Endothelial cell of umbilical vein (primary cell): Measurements from ENCODE around the gene EPHA8. TPM values are rescaled to one million over a fixed set of nuclear protein-coding genes. Genes with fewer than 3 reads are reported as not detected.

ENCODE experiments used
- BruUV-seq: library from RNA; stranded (reverse); fragments of 400-500 nt; replicated peaks from 2 replicates; lab custom pipeline; 2021; lab: Mats Ljungman, UMichigan
- CTCF ChIA-PET: fragments of 300-600, 350-600 bp; sonication (Branson Sonifier 250); formaldehyde crosslinking; loops from one replicate; lab custom pipeline; 2021; ENCODE audit warnings: antibody characterized with exemption, inconsistent platforms; lab: Charles Lee
- POLR2A ChIA-PET: fragments of 300-600, 350-600 bp; sonication (Branson Sonifier 250); formaldehyde crosslinking; loops from one replicate; lab custom pipeline; 2021; ENCODE audit warnings: antibody characterized with exemption, inconsistent platforms; lab: Charles Lee
- DNase-seq: peaks from one replicate; pipeline ENCODE4 v3.0.0-alpha.2; 2011; ENCODE audit warnings: low read depth, low spot score
- FAIRE-seq: peaks from 2 replicates; lab custom pipeline; 2011; peaks lifted over from hg19 to GRCh38; lab: Jason Lieb, UNC
- H2AFZ ChIP-seq: 2 replicates; pipeline ENCODE4 v1.6.0; 2012; ENCODE audit warnings: low read depth, low read length, control low read depth, inconsistent platforms
- H3K27ac ChIP-seq: 2 replicates; pipeline ENCODE4 v1.5.1; 2011; ENCODE audit warnings: low read depth, mild to moderate bottlenecking, control low read depth, low read length, moderate library complexity; ENCODE audit not compliant: insufficient read depth
- H3K27me3 ChIP-seq, 2 experiments: 2 replicates each; pipeline versions ENCODE4 v1.6.0 to v1.6.1; 2011; ENCODE audit warnings: low read length in 2 of 2, mixed read lengths in 1 of 2; ENCODE audit not compliant: control insufficient read depth in 2 of 2, insufficient read depth in 2 of 2
- H3K36me3 ChIP-seq, 2 experiments: 2 replicates in 1 of 2; 3 replicates in 1 of 2; pipeline ENCODE4 v1.5.1; 2011; ENCODE audit warnings: low read length in 2 of 2, mild to moderate bottlenecking in 1 of 2, moderate library complexity in 1 of 2; ENCODE audit not compliant: control insufficient read depth in 2 of 2, insufficient read depth in 2 of 2; ENCODE audit errors: extremely low read depth in 1 of 2
- H3K4me1 ChIP-seq: 3 replicates; pipeline ENCODE4 v1.5.1; 2011; ENCODE audit warnings: mild to moderate bottlenecking, low read length; ENCODE audit not compliant: control insufficient read depth, insufficient read depth; ENCODE audit errors: extremely low read depth
- H3K4me2 ChIP-seq: 2 replicates; pipeline ENCODE4 v1.6.1; 2011; ENCODE audit warnings: low read length, control low read depth, mixed read lengths; ENCODE audit not compliant: insufficient read depth
- H3K4me3 ChIP-seq, 3 experiments: fragments of 200-600 bp in 1 of 3; sonication (generic), shearing (Covaris generic) in 1 of 3; replicated peaks in 1 of 3; 2 replicates each; pipeline ENCODE4 v1.5.1; 2011 to 2016; ENCODE audit warnings: control low read depth in 3 of 3, low read length in 3 of 3, mild to moderate bottlenecking in 2 of 3, inconsistent platforms in 1 of 3, low read depth in 1 of 3, moderate library complexity in 1 of 3; ENCODE audit not compliant: insufficient read depth in 1 of 3
- H3K79me2 ChIP-seq: 2 replicates; pipeline ENCODE4 v1.6.0; 2012; ENCODE audit warnings: low read length, inconsistent platforms; ENCODE audit not compliant: control insufficient read depth, insufficient read depth
- H3K9ac ChIP-seq: replicated peaks from 2 replicates; pipeline ENCODE3; 2011; ENCODE audit warnings: low read length, control low read depth; ENCODE audit not compliant: insufficient read depth; ENCODE audit errors: extremely low read depth
- H3K9me1 ChIP-seq: replicated peaks from 3 replicates; pipeline ENCODE4 v1.6.0; 2011; ENCODE audit warnings: mild to moderate bottlenecking, low read length; ENCODE audit not compliant: control insufficient read depth, insufficient read depth; ENCODE audit errors: extremely low read depth
- H3K9me3 ChIP-seq: replicated peaks from 2 replicates; pipeline ENCODE4 v1.5.1; 2012; ENCODE audit warnings: low read length, inconsistent platforms; ENCODE audit not compliant: control insufficient read depth, insufficient read depth
- H4K20me1 ChIP-seq: replicated peaks from 2 replicates; pipeline ENCODE3; 2011; ENCODE audit warnings: mild to moderate bottlenecking, low read length; ENCODE audit not compliant: control insufficient read depth, insufficient read depth; ENCODE audit errors: extremely low read depth
- EZH2 ChIP-seq: IDR thresholded peaks from 2 replicates; pipeline ENCODE4 v1.6.1; 2012; ENCODE audit warnings: borderline replicate concordance, low read depth, mild to moderate bottlenecking, moderate library complexity, low read length, inconsistent platforms; ENCODE audit not compliant: severe bottlenecking
- FOS ChIP-seq: IDR thresholded peaks from 2 replicates; pipeline ENCODE4 v1.6.1; 2011; ENCODE audit warnings: mild to moderate bottlenecking, low read length, moderate library complexity, borderline replicate concordance; ENCODE audit not compliant: insufficient read depth
- GATA2 ChIP-seq: IDR thresholded peaks from 2 replicates; pipeline ENCODE4 v1.7.0; 2011; ENCODE audit warnings: low read depth, mild to moderate bottlenecking, moderate library complexity, mixed read lengths, low read length; ENCODE audit not compliant: insufficient read length, insufficient read depth
- JUN ChIP-seq: IDR thresholded peaks from 2 replicates; pipeline ENCODE4 v1.6.1; 2011; ENCODE audit warnings: borderline replicate concordance, low read depth; ENCODE audit not compliant: insufficient read length, insufficient read depth
- MYC ChIP-seq: IDR thresholded peaks from one replicate; pipeline ENCODE4 v1.6.1; 2011; ENCODE audit warnings: mild to moderate bottlenecking, low read depth, low read length
- POLR2A ChIP-seq: IDR thresholded peaks from 2 replicates; pipeline ENCODE4 v1.6.1; 2012; ENCODE audit warnings: low read depth, mild to moderate bottlenecking, control low read depth, low read length
- POLR2AphosphoS5 ChIP-seq: IDR thresholded peaks from 2 replicates; pipeline ENCODE4 v1.6.1; 2012; ENCODE audit warnings: low read depth, mild to moderate bottlenecking, control low read depth, low read length, moderate library complexity; ENCODE audit not compliant: insufficient read depth
- dilution Hi-C: fragments of 300-500 bp; cut with MboI; formaldehyde crosslinking; loops from one replicate; pipeline ENCODE4 v1.15.0; 2019; ENCODE audit warnings: low sequenced_read_pairs; ENCODE audit not compliant: extremely low pct_ligation_motif_present
- intact Hi-C: fragments of 100-400 bp; cut with micrococcal nuclease; formaldehyde crosslinking; loops from one replicate; pipeline ENCODE4 v1.10.0; 2022
- polyA plus RNA-seq, 4 experiments: library from polyadenylated mRNA; depleted of rRNA in 3 of 4; stranded (reverse) in 3 of 4; unstranded in 1 of 4; fragments of >200 nt; gene quantifications; 2 replicates each; pipeline versions ENCODE4 v1.2.1 to v1.2.3, GENCODE V29; 2011 to 2012; ENCODE audit warnings: missing spikeins in 1 of 4
- total RNA-seq: library from RNA; stranded (reverse); gene quantifications from 2 replicates; pipeline ENCODE4 v1.2.3, GENCODE V29; 2021
- TF ChIP-seq, protein P1 (sequence below): IDR thresholded peaks from 2 replicates; pipeline ENCODE4 v1.6.1; 2011; ENCODE audit not compliant: insufficient read depth, insufficient read length
- TF ChIP-seq, protein P2 (sequence below), 2 donors: IDR thresholded peaks; 1 replicate in 1 of 2; 2 replicates in 1 of 2; pipeline ENCODE4 v1.5.1; 2011; ENCODE audit warnings: low read length in 2 of 2, mild to moderate bottlenecking in 2 of 2, moderate library complexity in 2 of 2, control low read depth in 1 of 2, inconsistent platforms in 1 of 2, low read depth in 1 of 2; ENCODE audit not compliant: insufficient read depth in 1 of 2; ENCODE audit errors: extremely low read depth in 1 of 2

EPHA8 gene
- total and polyA plus RNA-seq, 2 donors (not counting 3 experiments of a cell fraction or from before 2014, with no cell fraction given): not detected

DNA sequence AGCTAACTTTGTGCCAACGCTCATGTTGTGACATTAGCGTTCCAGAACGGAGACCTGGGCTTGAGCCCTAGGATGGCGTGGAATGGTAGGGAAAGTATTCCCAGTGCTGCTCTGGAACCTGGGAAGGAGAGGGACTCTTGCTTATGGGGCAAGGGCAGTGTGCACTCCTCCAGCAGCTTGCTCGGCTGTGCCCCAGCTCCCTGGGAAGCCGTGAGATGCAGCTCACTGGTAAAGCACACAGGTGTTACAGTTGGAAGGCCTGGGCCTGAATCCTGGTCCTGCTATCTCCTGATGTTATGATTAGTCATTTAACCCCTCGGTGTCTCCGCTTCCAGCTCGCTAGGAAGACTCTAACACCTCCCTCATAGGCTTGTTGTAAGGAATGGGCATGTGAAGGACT lies 42.4 kb upstream of the EPHA8 start:
- Histone ChIP-seq H3K27me3 (no peaks in the 10 kb centered on the region), H3K4me1 (no peaks in the 10 kb centered on the region), H3K4me2 (no peak overlapping the region), H3K9me3 (no peaks in the 10 kb centered on the region), H3K36me3 (peaks cover 13 to 42% of the 10 kb centered on the region in 2 experiments), H3K79me2 (no peaks in the 10 kb centered on the region), H3K4me3 (no peak overlapping the region), H3K9me1 (no peaks in the 10 kb centered on the region), H3K27ac (no peak overlapping the region), H4K20me1 (no peaks in the 10 kb centered on the region), H3K9ac (no peak overlapping the region), H2AFZ (no peak overlapping the region)
- BruUV-seq: no TSS peak
- TF ChIP-seq, protein P1, sequence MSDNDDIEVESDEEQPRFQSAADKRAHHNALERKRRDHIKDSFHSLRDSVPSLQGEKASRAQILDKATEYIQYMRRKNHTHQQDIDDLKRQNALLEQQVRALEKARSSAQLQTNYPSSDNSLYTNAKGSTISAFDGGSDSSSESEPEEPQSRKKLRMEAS: no peak
- no peak for TF ChIP-seq EZH2
- no peak for TF ChIP-seq POLR2AphosphoS5
- TF ChIP-seq MYC: no peak
- TF ChIP-seq, protein P2, sequence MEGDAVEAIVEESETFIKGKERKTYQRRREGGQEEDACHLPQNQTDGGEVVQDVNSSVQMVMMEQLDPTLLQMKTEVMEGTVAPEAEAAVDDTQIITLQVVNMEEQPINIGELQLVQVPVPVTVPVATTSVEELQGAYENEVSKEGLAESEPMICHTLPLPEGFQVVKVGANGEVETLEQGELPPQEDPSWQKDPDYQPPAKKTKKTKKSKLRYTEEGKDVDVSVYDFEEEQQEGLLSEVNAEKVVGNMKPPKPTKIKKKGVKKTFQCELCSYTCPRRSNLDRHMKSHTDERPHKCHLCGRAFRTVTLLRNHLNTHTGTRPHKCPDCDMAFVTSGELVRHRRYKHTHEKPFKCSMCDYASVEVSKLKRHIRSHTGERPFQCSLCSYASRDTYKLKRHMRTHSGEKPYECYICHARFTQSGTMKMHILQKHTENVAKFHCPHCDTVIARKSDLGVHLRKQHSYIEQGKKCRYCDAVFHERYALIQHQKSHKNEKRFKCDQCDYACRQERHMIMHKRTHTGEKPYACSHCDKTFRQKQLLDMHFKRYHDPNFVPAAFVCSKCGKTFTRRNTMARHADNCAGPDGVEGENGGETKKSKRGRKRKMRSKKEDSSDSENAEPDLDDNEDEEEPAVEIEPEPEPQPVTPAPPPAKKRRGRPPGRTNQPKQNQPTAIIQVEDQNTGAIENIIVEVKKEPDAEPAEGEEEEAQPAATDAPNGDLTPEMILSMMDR (IDR thresholded peaks at IDR 0.05; ENCODE audit: extremely low read depth in 1 of 2, insufficient read depth in 1 of 2, low read depth in 1 of 2, low read length in 2 of 2): no peak
- no peak for TF ChIP-seq GATA2
- no peak for TF ChIP-seq FOS
- TF ChIP-seq POLR2A: no peak
- no peak for TF ChIP-seq JUN
- DNase-seq (no peak), FAIRE-seq (no peak)
- POLR2A ChIA-PET: no interaction called here
- CTCF ChIA-PET: no interaction called here
- dilution Hi-C loops (no loop called here), intact Hi-C loops (no loop called here)
